CD14-positive monocyte (primary cell): ENCODE results near the gene PWWP2B. TPM values are rescaled to one million over a fixed set of nuclear protein-coding genes. Genes with fewer than 3 reads are reported as not detected.

ENCODE experiments used
- DNase-seq, 3 donors: peaks; one replicate each; pipeline ENCODE4 v3.0.0-alpha.2; 2011 to 2022
- H2AFZ ChIP-seq: 2 replicates; pipeline ENCODE4 v1.6.0; 2012; ENCODE audit warnings: mild to moderate bottlenecking, low read depth, low read length, inconsistent platforms; ENCODE audit not compliant: insufficient read depth, poor library complexity, severe bottlenecking
- H3K27ac ChIP-seq, 2 donors: 1 replicate in 1 of 2; 2 replicates in 1 of 2; pipeline ENCODE4 v1.5.1; 2012 to 2013; ENCODE audit warnings: low read length in 2 of 2, control low read depth in 1 of 2, inconsistent platforms in 1 of 2, low read depth in 1 of 2, mild to moderate bottlenecking in 1 of 2
- H3K27me3 ChIP-seq, 2 donors: one replicate each; pipeline versions ENCODE4 v1.6.0 to v1.6.1; 2011 to 2013; ENCODE audit warnings: low read length in 2 of 2; ENCODE audit not compliant: control insufficient read depth in 2 of 2, insufficient read depth in 2 of 2
- H3K36me3 ChIP-seq, 2 donors: replicated peaks in 1 of 2; 1 replicate in 1 of 2; 2 replicates in 1 of 2; pipeline versions ENCODE4 v1.5.1 to v1.6.1; 2012 to 2013; ENCODE audit warnings: low read length in 2 of 2, control low read depth in 1 of 2, inconsistent platforms in 1 of 2, mild to moderate bottlenecking in 1 of 2; ENCODE audit not compliant: insufficient read depth in 2 of 2, control insufficient read depth in 1 of 2
- H3K4me1 ChIP-seq, 2 donors: 1 replicate in 1 of 2; 2 replicates in 1 of 2; pipeline versions ENCODE4 v1.5.1 to v1.6.1; 2012 to 2013; ENCODE audit warnings: low read length in 2 of 2, control low read depth in 1 of 2, inconsistent platforms in 1 of 2, mild to moderate bottlenecking in 1 of 2, moderate library complexity in 1 of 2; ENCODE audit not compliant: insufficient read depth in 2 of 2, control insufficient read depth in 1 of 2
- H3K4me2 ChIP-seq: replicated peaks from 2 replicates; pipeline ENCODE3; 2012; ENCODE audit warnings: low read length, moderate library complexity, mild to moderate bottlenecking; ENCODE audit not compliant: poor library complexity, severe bottlenecking; ENCODE audit errors: extremely low read depth
- H3K4me3 ChIP-seq, 3 experiments: fragments of 200-600 bp in 1 of 3; sonication (generic) in 1 of 3; replicated peaks in 1 of 3; 1 replicate in 2 of 3; 2 replicates in 1 of 3; pipeline ENCODE4 v1.5.1; 2011 to 2013; ENCODE audit warnings: low read length in 3 of 3, mild to moderate bottlenecking in 3 of 3, control low read depth in 2 of 3, low read depth in 2 of 3, inconsistent platforms in 1 of 3, moderate library complexity in 1 of 3
- H3K79me2 ChIP-seq: 2 replicates; pipeline ENCODE4 v1.6.0; 2012; ENCODE audit warnings: mild to moderate bottlenecking, control low read depth, inconsistent platforms, low read length, moderate library complexity; ENCODE audit not compliant: insufficient read depth
- H3K9ac ChIP-seq: 2 replicates; pipeline ENCODE4 v1.6.0; 2017; ENCODE audit warnings: low read length, mild to moderate bottlenecking; ENCODE audit not compliant: insufficient read depth, poor library complexity, severe bottlenecking
- H3K9me3 ChIP-seq, 2 donors: replicated peaks in 1 of 2; 1 replicate in 1 of 2; 2 replicates in 1 of 2; pipeline versions ENCODE4 v1.5.1 to v1.6.1; 2012 to 2013; ENCODE audit warnings: low read length in 2 of 2, control low read depth in 1 of 2; ENCODE audit not compliant: control insufficient read depth in 1 of 2, insufficient read depth in 1 of 2
- H4K20me1 ChIP-seq: 2 replicates; pipeline ENCODE4 v1.6.0; 2012; ENCODE audit warnings: mild to moderate bottlenecking, low read length, control low read depth, moderate library complexity; ENCODE audit not compliant: insufficient read depth
- H3K27ac Mint-ChIP-seq, 7 donors: one replicate each; pipeline ENCODE4 v1.8.0; 2020; ENCODE audit warnings: mild to moderate bottlenecking in 7 of 7, mixed read lengths in 7 of 7, moderate library complexity in 6 of 7, inconsistent platforms in 2 of 7
- H3K27me3 Mint-ChIP-seq, 3 donors: one replicate each; pipeline ENCODE4 v1.8.0; 2021 to 2022; ENCODE audit warnings: low read depth in 3 of 3, mild to moderate bottlenecking in 3 of 3, mixed read lengths in 3 of 3, moderate library complexity in 3 of 3, inconsistent platforms in 1 of 3
- H3K36me3 Mint-ChIP-seq, 2 donors: one replicate each; pipeline ENCODE4 v1.8.0; 2020; ENCODE audit warnings: mixed read lengths in 2 of 2, inconsistent platforms in 1 of 2, mild to moderate bottlenecking in 1 of 2
- H3K4me1 Mint-ChIP-seq: one replicate; pipeline ENCODE4 v1.8.0; 2020; ENCODE audit warnings: mild to moderate bottlenecking, mixed read lengths
- H3K4me3 Mint-ChIP-seq, 2 donors: one replicate each; pipeline ENCODE4 v1.8.0; 2020; ENCODE audit warnings: mild to moderate bottlenecking in 2 of 2, mixed read lengths in 2 of 2, moderate library complexity in 1 of 2
- H3K9me3 Mint-ChIP-seq, 7 donors: one replicate each; pipeline ENCODE4 v1.8.0; 2020 to 2022; ENCODE audit warnings: mixed read lengths in 7 of 7, mild to moderate bottlenecking in 6 of 7, moderate library complexity in 6 of 7, inconsistent platforms in 2 of 7
- CTCF ChIP-seq: fragments of 200-600 bp; IDR thresholded peaks from one replicate; pipeline ENCODE4 v1.8.0; 2022; ENCODE audit warnings: antibody characterized with exemption, mild to moderate bottlenecking
- WGBS: methylation state at CpG from one replicate; pipeline ENCODE4 v1.1.5; 2013; ENCODE audit warnings: missing lambda C conversion rate; ENCODE audit not compliant: insufficient coverage; 5-methylcytosine and 5-hydroxymethylcytosine counted together
- intact Hi-C, 2 donors: fragments of 100-400 bp; cut with micrococcal nuclease; formaldehyde crosslinking; loops; one replicate each; pipeline versions ENCODE4 v1.15.0 to v1.15.1; 2023
- polyA plus RNA-seq, 3 donors: library from polyadenylated mRNA; depleted of rRNA in 1 of 3; unstranded in 2 of 3; stranded (reverse) in 1 of 3; fragments of 300-500 nt in 2 of 3; fragments of >200 nt in 1 of 3; fragmentation: Illumina TruSeq in 2 of 3; gene quantifications; 1 replicate in 2 of 3; 2 replicates in 1 of 3; pipeline ENCODE4 v1.2.3, GENCODE V29; 2012 to 2021

The PWWP2B gene
- polyA plus RNA-seq, 3 donors = 2.4 to 6.9 (median 2.7) TPM

- no peak for TF ChIP-seq CTCF
- Histone ChIP-seq H3K4me2 (no peak overlapping the region), H3K9ac (no peak overlapping the region), H3K4me3 (no peak overlapping the region), H4K20me1 (peaks cover 32% of the 10 kb centered on the region), H3K27ac (no peak overlapping the region), H3K36me3 (peaks cover 28 to 35% of the 10 kb centered on the region in 2 donors), H2AFZ (no peak overlapping the region), H3K79me2 (peaks cover 88% of the 10 kb centered on the region), H3K9me3 (no peaks in the 10 kb centered on the region), H3K27me3 (no peaks in the 10 kb centered on the region), H3K4me1 (peaks cover 58 to 64% of the 10 kb centered on the region in 2 donors)
- Mint-ChIP-seq H3K27me3 (peaks cover 0 to 4% (median 1%) of the 10 kb centered on the region in 3 donors), H3K4me1 (peaks cover 58% of the 10 kb centered on the region), H3K9me3 (no peaks in the 10 kb centered on the region), H3K36me3 (peaks cover 33 to 56% of the 10 kb centered on the region in 2 donors), H3K4me3 (no peak overlapping the region), H3K27ac (no peak overlapping the region)
- no peak for DNase-seq
- intact Hi-C loops = loop anchor here in 1 of 2 donors (5.0 kb wide), 1 partner anchor 38 kb away; no protein-coding TSS in a partner anchor
- 81% methylated on average over 3 of the region's 4 CpGs for WGBS
These were observed 12.6 kb downstream of the PWWP2B start for GRCh38 chr10:132409667-132410028.

GRCh38 chr10:132410056-132410778, 13.2 kb downstream of the PWWP2B start:
- no peak overlapping the region for H2AFZ ChIP-seq
- DNase-seq = no peak
- peaks cover 94% of the 10 kb centered on the region for H3K79me2 ChIP-seq
- H3K36me3 ChIP-seq = peaks cover 26 to 35% of the 10 kb centered on the region in 2 donors
- no peak overlapping the region for H3K4me2 ChIP-seq
- TF ChIP-seq CTCF = no peak
- Mint-ChIP-seq H3K36me3 (peaks cover 38 to 59% of the 10 kb centered on the region in 2 donors), H3K27ac (peak overlapping the region in 1 of 7 donors; percentile 53), H3K4me1 (peaks cover 59% of the 10 kb centered on the region), H3K27me3 (peaks cover 0 to 4% (median 0%) of the 10 kb centered on the region in 3 donors), H3K9me3 (no peaks in the 10 kb centered on the region), H3K4me3 (no peak overlapping the region)
- H4K20me1 ChIP-seq = peaks cover 32% of the 10 kb centered on the region
- H3K27me3 ChIP-seq = no peaks in the 10 kb centered on the region
- H3K9ac ChIP-seq = no peak overlapping the region
- no peak overlapping the region for H3K4me3 ChIP-seq
- intact Hi-C loops = loop anchor here in 1 of 2 donors (5.0 kb wide), 1 partner anchor 37 kb away; no protein-coding TSS in a partner anchor
- H3K9me3 ChIP-seq = no peaks in the 10 kb centered on the region
- H3K4me1 ChIP-seq = peaks cover 58 to 64% of the 10 kb centered on the region in 2 donors
- no peak overlapping the region for H3K27ac ChIP-seq
- 95% methylated on average over 28 of the region's 28 CpGs for WGBS
